Measurements from ENCODE around the gene LOXL1. TPM values are rescaled to one million over a fixed set of nuclear protein-coding genes. Genes with fewer than 3 reads are reported as not detected.

The LOXL1 gene
- total and polyA plus RNA-seq, 2 of the 4 experiments (the other 2 are of a cell fraction), result 148 to 332 TPM

GRCh38 chr15:73923488-73924164, 2.6 kb upstream of the LOXL1 start:
- peak overlapping the region; percentile 100 for H4K91ac ChIP-seq (ENCODE audit: insufficient read depth, low read depth, low read length)
- DNase-seq, result no peak
- peak overlapping the region; percentile 96 to 98 for H4K8ac ChIP-seq (ENCODE audit: low read depth in 2 of 2, low read length in 2 of 2)
- intact Hi-C loops (cut with micrococcal nuclease), result no loop called here
- ChIA-PET POLR2A (ENCODE audit: unreplicated experiment) (no interaction called here), CTCF (interaction anchor here (0.6 to 1.0 kb wide), 3 partner anchors 26 to 855 kb away, joined by 3 read pairs; no protein-coding TSS in a partner anchor)
- peaks cover 4% of the 10 kb centered on the region for H3K36me3 ChIP-seq (ENCODE audit: control insufficient read depth, insufficient read depth, low read length)
- H3K9me1 ChIP-seq (ENCODE audit: insufficient read depth, low read length), result peaks cover 28% of the 10 kb centered on the region
- H3K18ac ChIP-seq (ENCODE audit: low read depth, low read length), result peak overlapping the region; percentile 76
- H3K23ac ChIP-seq (ENCODE audit: low read depth, low read length), result peak overlapping the region; percentile 94
- peaks cover 6% of the 10 kb centered on the region for H4K20me1 ChIP-seq (ENCODE audit: insufficient read depth, low read length)
- peak overlapping the region; percentile 82 for H2AK9ac ChIP-seq (replicated peaks; ENCODE audit: low read depth, low read length, poor library complexity)
- H3K9me3 ChIP-seq (ENCODE audit: control insufficient read depth, insufficient read depth, low read length), result no peaks in the 10 kb centered on the region
- H2AK5ac ChIP-seq (ENCODE audit: low read depth, low read length), result peak overlapping the region; percentile 99
- no TSS peak for BruUV-seq (replicated peaks)
- dilution Hi-C loops (cut with HindIII; ENCODE audit: low sequenced_read_pairs, unreplicated experiment), result no loop called here
- no peak for ATAC-seq (ENCODE audit: low read depth)
- H2BK120ac ChIP-seq (ENCODE audit: low read depth, low read length), result peak overlapping the region; percentile 99
- no peaks in the 10 kb centered on the region for H3K27me3 ChIP-seq (ENCODE audit: control insufficient read depth, insufficient read depth, low read length)
- peak overlapping the region; percentile 99 for H2BK20ac ChIP-seq (ENCODE audit: low read depth, low read length)
- peaks cover 46 to 76% of the 10 kb centered on the region in 2 experiments for H3K79me1 ChIP-seq (ENCODE audit: low read depth in 1 of 2, low read length in 2 of 2)
- no peak overlapping the region for H3K4me3 ChIP-seq (ENCODE audit: insufficient read depth, low read depth, low read length)
- peak overlapping the region; percentile 98 for H2BK15ac ChIP-seq (ENCODE audit: low read depth, low read length)
- in situ Hi-C loops (cut with MboI; ENCODE audit: low sequenced_read_pairs), result no loop called here
- peak overlapping the region; percentile 54 for H3K9ac ChIP-seq (ENCODE audit: low read depth, low read length)
- H3K56ac ChIP-seq (ENCODE audit: extremely low read depth, insufficient read depth, low read length), result peak overlapping the region; percentile 87
- H3K27ac ChIP-seq (ENCODE audit: insufficient read depth, low read length), result peak overlapping the region; percentile 91
- peaks cover 47% of the 10 kb centered on the region for H3K4me1 ChIP-seq (ENCODE audit: control insufficient read depth, insufficient read depth, low read length)
- peak overlapping the region; percentile 82 for H3K14ac ChIP-seq (replicated peaks; ENCODE audit: low read depth, low read length)
- H4K5ac ChIP-seq (ENCODE audit: low read depth, low read length), result peak overlapping the region; percentile 81
- H3K4ac ChIP-seq (ENCODE audit: low read depth, low read length), result peak overlapping the region; percentile 100
- H2BK5ac ChIP-seq (ENCODE audit: low read depth, low read length, poor library complexity, severe bottlenecking), result peak overlapping the region; percentile 93
- no peak for TF ChIP-seq RFX5 (IDR thresholded peaks at IDR 0.05; ENCODE audit: low read depth, low read length)
- no peak for TF ChIP-seq CTCF (conservative IDR thresholded peaks at IDR 0.05; ENCODE audit: low read depth, low read length)
- no peak for TF ChIP-seq MAFK (IDR thresholded peaks at IDR 0.05; ENCODE audit: low read depth, low read length)
- TF ChIP-seq CEBPB (IDR thresholded peaks at IDR 0.05; ENCODE audit: low read depth, low read length), result no peak
- TF ChIP-seq POLR2A (IDR thresholded peaks at IDR 0.05; ENCODE audit: low read depth, low read length), result no peak
- no peak for TF ChIP-seq SMC3 (IDR thresholded peaks at IDR 0.05; ENCODE audit: low read depth, low read length)
- TF ChIP-seq USF2 (IDR thresholded peaks at IDR 0.05; ENCODE audit: low read depth, low read length), result no peak
- TF ChIP-seq FOS (IDR thresholded peaks at IDR 0.05; ENCODE audit: low read depth, low read length), result no peak
- TF ChIP-seq RCOR1 (IDR thresholded peaks at IDR 0.05; ENCODE audit: insufficient replicate concordance, low read length), result no peak
- no peak for TF ChIP-seq MXI1 (IDR thresholded peaks at IDR 0.05; ENCODE audit: borderline replicate concordance, low read depth, low read length)
- no peak for TF ChIP-seq ELK1 (IDR thresholded peaks at IDR 0.05; ENCODE audit: borderline replicate concordance, low read depth, low read length)
- TF ChIP-seq BHLHE40 (IDR thresholded peaks at IDR 0.05; ENCODE audit: low read depth, low read length), result no peak
- no peak for TF ChIP-seq RAD21 (IDR thresholded peaks at IDR 0.05; ENCODE audit: low read length)
- WGBS, 2 experiments (ENCODE audit: extremely low coverage in 2 of 2, insufficient read length in 1 of 2), result 0% methylated on average over 1 of the region's 6 CpGs; no CpG with 5 or more reads in 1 of the 2 experiments
- H2AFZ ChIP-seq (replicated peaks; ENCODE audit: low read length, poor library complexity), result peak overlapping the region; percentile 83
- H3K4me2 ChIP-seq (ENCODE audit: low read depth, low read length), result peak overlapping the region; percentile 30
